CD4-positive, alpha-beta T cell treated with Interleukin-2 at 100 ng/mL for 4 hours (primary cell): ENCODE results near the gene ST8SIA6.
"Not testable (repeated sequence)": the region's sequence is repeated elsewhere in the genome, so short reads cannot be mapped to it uniquely, and the experiment has no call there.

Experiments
- DNase-seq: peaks from one replicate; pipeline ENCODE4 v3.0.0-alpha.2; 2020; ENCODE audit warnings: low spot score

ST8SIA6 gene

GRCh38 chr10:17426263-17426750 lies 28.1 kb downstream of the ST8SIA6 start:
- DNase-seq, result no peak

GRCh38 chr10:17425584-17426262 lies 28.7 kb downstream of the ST8SIA6 start:
- DNase-seq, result peak; percentile 66

DNA sequence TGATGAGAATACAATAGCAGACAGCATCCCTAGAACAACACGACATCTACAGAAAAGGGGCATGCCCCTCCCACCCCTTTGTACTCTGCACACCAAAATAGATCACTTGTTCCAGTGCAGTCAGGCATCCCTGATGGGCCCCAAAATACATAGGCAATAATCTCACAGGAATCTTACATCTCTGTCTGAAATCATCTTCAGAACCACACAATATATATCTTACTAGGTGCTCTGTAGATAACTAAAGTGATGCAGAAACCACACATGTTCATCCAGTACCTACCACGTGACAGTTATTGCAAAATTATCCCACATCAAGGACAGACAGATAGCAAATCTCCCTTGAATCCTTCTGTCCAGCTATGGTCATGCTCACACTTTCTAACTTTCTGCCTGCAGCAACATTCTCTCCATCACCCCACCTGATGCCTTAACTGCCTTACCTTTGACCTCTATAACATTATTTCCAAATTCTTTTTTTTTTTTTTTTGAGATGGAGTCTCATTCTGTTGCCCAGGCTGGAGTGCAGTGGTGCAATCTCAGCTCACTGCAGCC lies 30.7 kb downstream of the ST8SIA6 start:
- DNase-seq, result no peak

GRCh38 chr10:17422931-17423330 lies 31.5 kb downstream of the ST8SIA6 start:
- no peak for DNase-seq

DNA sequence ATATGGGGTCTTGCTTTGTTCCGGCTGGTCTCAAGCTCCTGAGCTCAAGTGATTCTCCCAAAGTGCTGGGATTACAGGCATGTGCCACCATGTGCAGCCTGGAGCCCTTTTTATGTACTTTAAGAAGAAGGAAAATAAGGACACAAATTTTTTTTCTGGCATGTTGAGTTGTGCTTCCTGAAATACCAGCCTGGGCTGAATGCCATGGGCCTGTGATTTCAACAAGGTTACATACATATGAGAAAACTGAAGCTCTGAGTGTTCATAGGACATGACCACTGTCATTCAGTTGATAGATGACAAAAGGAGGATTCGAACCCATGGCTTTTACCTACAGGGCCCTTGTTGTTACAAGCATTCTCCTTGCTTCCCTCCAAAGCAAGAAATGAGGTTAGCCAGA lies 36.1 kb downstream of the ST8SIA6 start:
- no peak for DNase-seq

GRCh38 chr10:17416442-17417211 lies 37.8 kb downstream of the ST8SIA6 start:
- DNase-seq, result no peak

DNA sequence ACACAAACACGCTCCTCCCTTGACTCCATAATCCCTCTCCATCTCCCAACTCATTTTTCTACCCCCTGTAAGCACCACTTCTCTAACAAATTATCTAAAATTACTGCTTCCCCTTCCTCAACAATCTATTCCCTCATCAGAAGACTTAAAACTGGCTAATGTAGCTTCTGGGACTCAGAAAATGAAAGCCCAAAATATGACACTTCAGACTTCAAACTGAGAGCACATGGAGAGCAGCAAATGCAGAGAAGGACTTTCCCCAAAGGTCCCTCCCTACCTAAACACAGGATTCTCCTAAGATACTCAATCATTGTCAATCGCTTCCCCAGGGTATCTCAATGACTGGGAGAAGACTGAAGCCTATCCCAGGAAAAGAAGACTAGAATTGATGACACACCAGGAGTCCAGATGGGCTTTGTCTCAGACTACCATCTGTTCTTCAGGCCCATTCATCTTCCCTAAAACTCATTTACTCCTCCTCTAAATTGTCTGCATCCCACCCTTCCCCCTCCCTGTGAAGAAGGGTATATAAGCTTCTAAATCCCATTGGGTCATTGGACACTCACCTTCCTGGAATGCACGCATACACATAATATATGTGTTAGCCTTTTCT lies 39.2 kb downstream of the ST8SIA6 start:
- DNase-seq, result no peak

GRCh38 chr10:17414484-17414883 lies 39.9 kb downstream of the ST8SIA6 start:
- DNase-seq, result no peak

DNA sequence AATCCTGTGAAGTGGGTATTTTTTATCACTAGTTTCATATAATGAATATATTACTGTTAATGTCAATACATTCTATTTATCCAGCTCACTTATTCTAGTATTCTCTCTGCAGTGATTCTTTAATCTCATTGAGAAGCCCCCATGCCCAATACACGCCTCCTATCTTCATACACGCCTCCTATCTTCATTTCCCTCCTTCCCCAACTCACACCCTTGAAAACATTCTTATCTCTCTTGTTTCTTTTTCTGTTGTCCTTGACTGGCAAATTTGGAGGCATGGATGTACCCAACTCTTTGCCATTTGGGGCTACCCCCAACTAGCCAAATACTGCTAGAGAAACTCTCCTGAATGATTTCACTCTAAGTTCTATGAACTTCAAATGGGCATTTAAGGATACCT lies 40.5 kb downstream of the ST8SIA6 start:
- DNase-seq, result no peak

DNA sequence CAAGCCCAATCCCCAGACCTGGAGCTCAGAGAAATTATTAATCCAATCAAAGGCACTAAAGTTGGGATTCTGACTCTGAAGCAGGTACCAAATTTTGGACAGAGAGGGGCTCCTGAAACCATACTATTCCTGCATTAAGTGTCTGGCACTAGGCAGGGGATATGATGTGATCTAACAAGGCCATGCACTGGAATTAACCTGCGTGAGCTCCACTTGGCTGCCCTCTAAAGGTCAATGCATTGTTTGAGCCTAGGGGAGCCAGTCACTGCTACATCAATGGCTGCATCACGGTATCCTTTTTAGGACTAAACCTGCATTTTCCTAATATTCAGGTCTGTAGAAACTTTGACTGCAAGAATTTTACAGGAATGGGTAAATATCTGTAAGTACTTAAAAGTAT lies 42.1 kb downstream of the ST8SIA6 start:
- no peak for DNase-seq

DNA sequence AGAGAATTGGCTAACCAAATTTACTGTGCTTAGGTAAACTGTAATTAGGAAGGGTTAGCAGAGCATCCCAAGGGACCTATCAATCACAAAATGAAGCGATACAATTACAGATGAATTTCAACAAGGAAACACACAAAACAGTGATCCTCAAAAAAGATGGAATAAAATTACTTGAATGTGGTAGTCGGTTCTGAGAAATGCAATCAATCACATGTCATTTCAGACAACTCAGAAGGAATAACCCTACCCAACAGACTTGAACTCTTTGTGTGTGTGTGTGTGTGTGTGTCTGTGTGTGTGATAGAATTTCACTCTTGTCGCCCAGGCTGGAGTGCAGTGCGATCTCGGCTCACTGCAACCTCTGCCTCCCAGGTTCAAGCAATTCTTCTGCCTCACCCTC lies 43.5 kb downstream of the ST8SIA6 start:
- DNase-seq, result no peak

GRCh38 chr10:17409170-17409733 lies 45.1 kb downstream of the ST8SIA6 start:
- DNase-seq, result peak; percentile 57

DNA sequence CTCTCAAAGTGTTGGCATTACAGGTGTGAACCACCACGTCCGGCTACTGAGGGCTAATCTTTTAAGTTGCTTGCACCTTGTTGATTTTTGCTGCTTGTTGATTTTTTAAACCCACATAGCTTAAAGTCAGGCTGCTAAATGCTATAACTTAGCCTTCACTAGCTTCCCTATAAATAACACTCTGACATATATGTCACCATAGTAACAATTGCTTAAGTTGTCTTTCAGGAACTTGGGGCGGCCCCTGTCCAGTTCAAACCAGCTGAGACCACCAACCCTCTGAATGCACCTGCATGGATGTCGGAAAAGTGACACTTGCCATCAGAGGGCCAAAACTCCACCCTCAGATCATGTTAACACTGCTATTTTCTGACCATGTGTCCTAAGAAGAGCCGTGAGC lies 47.3 kb downstream of the ST8SIA6 start:
- DNase-seq, result no peak

GRCh38 chr10:17406036-17406834 lies 48.2 kb downstream of the ST8SIA6 start:
- DNase-seq, result no peak

DNA sequence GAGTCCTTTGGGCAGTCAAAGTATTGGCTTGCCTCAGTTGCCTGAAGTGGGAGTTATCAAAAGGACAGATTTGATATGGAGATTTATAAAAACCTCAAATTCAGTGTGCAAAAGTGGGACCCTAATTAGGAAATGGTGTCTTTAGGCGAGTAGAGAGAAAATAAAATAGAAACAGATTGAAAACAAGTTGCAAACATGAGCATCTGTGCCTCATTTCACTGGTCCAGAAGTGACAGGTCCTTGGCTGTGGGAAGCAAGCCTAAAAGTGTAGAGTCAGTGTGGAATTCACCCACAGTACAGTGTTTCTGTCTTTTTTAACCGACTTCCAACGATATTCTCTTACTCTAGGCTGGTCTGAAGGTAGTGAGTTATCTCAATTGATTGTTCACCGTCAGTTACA lies 51.2 kb downstream of the ST8SIA6 start:
- no peak for DNase-seq

GRCh38 chr10:17402040-17402439 lies 52.4 kb downstream of the ST8SIA6 start:
- not testable (repeated sequence) for DNase-seq

DNA sequence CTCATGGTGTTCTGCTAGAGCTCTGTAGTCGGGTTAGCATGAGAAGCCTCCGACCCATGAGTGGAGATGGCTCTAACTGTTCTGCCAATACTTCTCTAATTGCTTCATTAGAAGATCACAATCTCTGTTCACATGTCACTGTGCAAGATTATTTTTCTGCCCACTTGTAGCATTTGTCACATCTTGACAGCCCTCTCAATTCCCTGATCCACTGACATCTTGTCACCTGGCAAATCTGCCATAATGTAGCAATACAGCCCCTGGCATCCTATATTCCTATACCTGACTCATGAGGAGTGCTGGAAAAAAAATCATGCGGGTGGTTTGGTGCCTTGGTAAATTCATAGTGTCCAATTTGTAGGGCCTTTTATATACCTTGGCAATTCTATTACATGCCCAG lies 58.4 kb downstream of the ST8SIA6 start:
- DNase-seq, result no peak

DNA sequence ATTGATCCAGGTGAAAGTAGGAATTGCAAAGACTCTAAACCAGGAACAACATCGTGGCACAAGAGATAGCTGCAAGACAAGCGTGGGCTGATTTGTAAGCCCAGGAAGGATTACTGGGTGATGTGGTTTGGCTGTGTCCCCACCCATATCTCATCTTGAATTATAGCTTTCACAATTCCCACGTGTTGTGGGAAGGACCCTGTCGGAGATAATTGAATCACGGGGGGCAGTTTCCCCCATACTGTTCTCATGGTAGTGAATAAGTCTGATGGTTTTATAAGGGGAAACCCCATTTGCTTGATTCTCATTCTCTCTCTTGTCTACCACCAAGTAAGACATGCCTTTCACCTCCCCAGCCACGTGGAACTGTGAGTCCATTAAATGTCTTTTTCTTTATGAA lies 59.5 kb downstream of the ST8SIA6 start:
- no peak for DNase-seq

DNA sequence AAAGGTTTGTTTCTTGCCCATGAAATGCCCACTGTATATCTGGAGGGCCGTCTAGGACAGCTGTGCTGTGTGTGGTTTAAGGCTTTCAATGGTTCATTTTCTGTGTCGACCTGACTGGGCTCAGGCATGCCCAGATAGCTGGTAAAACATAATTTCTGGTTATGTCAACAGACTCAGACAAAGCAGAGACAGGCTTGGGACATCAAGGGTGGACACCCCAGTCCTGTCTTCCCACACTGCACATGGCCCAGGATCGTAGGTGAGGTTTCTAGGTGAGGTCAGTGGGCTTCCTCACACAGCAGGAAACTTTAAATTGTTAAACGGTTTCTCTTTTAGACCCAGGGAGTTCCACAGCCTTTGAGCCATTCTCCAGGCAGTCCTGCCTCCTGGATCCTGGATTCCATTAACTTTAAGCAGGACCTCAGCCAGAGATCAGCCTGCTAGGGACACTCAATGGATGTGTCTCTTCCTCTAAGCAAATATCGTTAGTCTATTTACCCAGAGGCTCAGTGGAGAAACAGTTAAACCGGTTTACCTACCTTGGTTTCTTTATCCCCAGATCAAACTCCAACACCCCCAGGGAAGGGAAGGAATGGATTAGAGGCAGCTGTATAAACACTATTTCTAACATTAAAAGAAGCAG lies 66.4 kb downstream of the ST8SIA6 start:
- no peak for DNase-seq

GRCh38 chr10:17386616-17387075 lies 67.7 kb downstream of the ST8SIA6 start:
- DNase-seq, result no peak

DNA sequence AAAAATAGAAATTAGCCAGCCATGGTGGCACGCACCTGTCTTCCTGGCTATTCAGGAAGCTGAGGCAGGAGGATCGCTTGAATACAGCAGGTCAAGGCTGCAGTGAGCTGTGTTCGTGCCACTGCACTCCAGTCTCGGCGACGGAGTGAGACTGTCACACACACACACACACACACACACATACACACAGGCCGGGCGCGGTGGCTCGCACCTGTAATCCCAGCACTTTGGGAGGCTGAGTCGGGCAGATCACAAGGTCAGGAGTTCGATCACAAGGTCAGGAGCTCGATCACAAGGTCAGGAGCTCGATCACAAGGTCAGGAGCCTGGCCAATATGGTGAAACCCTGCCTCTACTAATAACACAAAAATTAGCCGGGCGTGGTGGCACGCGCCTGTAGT lies 68.4 kb downstream of the ST8SIA6 start:
- DNase-seq, result no peak
